ENCODE results near the gene ADAM12. TPM values are rescaled to one million over a fixed set of nuclear protein-coding genes. Genes with fewer than 3 reads are reported as not detected.

Gene ADAM12
- total RNA-seq, 1 donor from 2014 or later: 3.7 TPM

DNA sequence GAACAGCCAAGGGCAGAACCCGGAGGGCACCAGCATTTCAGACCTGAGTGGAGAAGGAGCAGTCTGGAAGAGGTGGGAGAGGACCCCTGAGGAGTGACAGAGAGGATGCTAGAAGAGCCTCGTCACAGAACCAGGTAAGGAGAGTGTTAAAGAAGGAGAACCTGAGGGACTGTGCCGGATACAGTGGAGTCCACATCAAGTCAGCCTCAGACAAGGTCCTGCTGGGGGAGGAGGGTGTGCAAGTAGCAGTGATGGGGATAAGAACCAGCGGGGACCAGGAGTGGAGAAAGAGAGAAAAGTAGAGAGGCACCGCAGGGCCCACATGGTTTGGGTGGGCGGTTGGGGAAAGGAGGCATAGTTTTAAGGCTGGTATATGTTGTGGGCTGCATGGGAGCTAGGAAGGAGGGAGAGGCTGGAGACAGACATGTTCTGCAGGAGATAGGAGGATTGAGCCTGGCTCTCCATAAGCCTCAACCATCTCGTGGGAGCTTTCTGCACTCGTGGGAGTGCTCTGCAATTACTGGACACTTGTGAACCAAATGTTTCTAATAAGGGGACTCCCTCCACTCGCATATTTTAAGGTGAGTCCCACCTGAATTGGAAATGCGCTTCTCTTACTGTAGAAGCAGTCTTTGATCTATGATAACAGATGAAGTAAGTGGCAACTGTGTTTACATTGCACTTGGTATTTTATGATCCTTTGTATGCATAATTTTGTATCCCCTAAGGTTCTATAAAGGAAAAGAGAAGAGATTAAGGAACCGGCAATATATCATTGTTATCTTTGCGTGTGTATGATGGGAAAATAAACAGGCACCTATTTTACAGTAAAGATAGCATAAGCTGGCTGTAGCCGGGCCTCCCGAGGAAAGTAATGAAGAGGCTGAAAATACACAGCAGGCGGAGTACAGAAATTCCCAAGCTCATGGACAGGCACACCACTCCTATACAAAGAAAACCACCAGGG, 154.8 kb downstream of the ADAM12 start:
- DNase-seq (ENCODE audit: extremely low spot score in 2 of 2): no peak
- intact Hi-C loops (cut with DNase I): no loop called here
- no peak for TF ChIP-seq POLR2A (IDR thresholded peaks at IDR 0.05)
- no peak for TF ChIP-seq POLR2AphosphoS5 (IDR thresholded peaks at IDR 0.05; ENCODE audit: insufficient read depth in 1 of 2, low read depth in 1 of 2)
- TF ChIP-seq, protein P1, sequence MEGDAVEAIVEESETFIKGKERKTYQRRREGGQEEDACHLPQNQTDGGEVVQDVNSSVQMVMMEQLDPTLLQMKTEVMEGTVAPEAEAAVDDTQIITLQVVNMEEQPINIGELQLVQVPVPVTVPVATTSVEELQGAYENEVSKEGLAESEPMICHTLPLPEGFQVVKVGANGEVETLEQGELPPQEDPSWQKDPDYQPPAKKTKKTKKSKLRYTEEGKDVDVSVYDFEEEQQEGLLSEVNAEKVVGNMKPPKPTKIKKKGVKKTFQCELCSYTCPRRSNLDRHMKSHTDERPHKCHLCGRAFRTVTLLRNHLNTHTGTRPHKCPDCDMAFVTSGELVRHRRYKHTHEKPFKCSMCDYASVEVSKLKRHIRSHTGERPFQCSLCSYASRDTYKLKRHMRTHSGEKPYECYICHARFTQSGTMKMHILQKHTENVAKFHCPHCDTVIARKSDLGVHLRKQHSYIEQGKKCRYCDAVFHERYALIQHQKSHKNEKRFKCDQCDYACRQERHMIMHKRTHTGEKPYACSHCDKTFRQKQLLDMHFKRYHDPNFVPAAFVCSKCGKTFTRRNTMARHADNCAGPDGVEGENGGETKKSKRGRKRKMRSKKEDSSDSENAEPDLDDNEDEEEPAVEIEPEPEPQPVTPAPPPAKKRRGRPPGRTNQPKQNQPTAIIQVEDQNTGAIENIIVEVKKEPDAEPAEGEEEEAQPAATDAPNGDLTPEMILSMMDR (IDR thresholded peaks at IDR 0.05): no peak
- no peak overlapping the region for H3K4me3 ChIP-seq
- no peaks in the 10 kb centered on the region for H3K9me3 ChIP-seq
- no peaks in the 10 kb centered on the region for H3K27me3 ChIP-seq
- H3K4me1 ChIP-seq: no peaks in the 10 kb centered on the region
- no peak overlapping the region for H3K27ac ChIP-seq
- no peaks in the 10 kb centered on the region for H3K36me3 ChIP-seq

DNA sequence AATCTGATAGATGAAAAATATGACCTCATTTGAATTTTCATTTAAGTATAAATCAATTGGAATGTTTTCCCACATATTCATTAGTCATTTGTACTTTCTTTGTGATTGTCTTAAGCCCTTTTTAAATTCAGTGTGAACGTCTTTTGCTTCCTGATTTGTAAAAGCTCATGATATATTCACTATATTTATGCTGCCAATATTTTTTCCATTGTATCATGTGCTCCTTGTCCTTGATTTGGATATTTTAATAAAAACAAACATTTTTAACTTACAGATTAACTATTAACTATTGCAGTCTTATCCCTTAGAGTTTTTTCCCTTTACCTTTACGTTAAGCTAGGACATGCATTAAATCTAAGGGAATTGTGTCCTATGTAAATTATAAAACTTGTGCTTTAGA, 157.7 kb downstream of the ADAM12 start:
- no peaks in the 10 kb centered on the region for H3K36me3 ChIP-seq
- no peak for TF ChIP-seq POLR2AphosphoS5 (IDR thresholded peaks at IDR 0.05; ENCODE audit: insufficient read depth in 1 of 2, low read depth in 1 of 2)
- TF ChIP-seq, protein P1 (IDR thresholded peaks at IDR 0.05): no peak
- no peak for TF ChIP-seq POLR2A (IDR thresholded peaks at IDR 0.05)
- no peak overlapping the region for H3K4me3 ChIP-seq
- H3K27me3 ChIP-seq: no peaks in the 10 kb centered on the region
- intact Hi-C loops (cut with DNase I): no loop called here
- no peak for DNase-seq (ENCODE audit: extremely low spot score in 2 of 2)
- H3K27ac ChIP-seq: no peak overlapping the region
- no peaks in the 10 kb centered on the region for H3K4me1 ChIP-seq
- H3K9me3 ChIP-seq: no peaks in the 10 kb centered on the region

DNA sequence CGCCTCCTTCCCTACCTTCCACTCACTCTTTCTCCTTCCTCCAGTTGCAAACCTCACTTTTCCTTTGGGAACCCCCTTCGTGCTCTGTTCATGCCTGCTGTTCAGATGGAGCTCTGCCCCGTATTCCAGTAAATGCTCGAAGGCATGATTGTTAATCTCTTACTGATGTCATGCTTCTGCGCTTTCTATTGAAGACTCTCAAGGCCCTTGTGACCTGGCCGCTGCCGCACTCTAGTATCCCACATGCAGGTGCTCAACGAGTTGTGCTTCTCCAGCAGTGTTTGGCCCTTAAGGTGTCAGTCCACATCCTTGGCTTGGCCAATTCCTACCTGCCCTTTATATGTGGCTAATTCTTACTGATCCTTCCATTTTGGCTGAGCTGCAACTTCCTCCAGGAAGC, 158.6 kb downstream of the ADAM12 start:
- no peak for DNase-seq (ENCODE audit: extremely low spot score in 2 of 2)
- TF ChIP-seq POLR2A (IDR thresholded peaks at IDR 0.05) (no peak), POLR2AphosphoS5 (IDR thresholded peaks at IDR 0.05; ENCODE audit: insufficient read depth in 1 of 2, low read depth in 1 of 2) (no peak)
- TF ChIP-seq, protein P1 (IDR thresholded peaks at IDR 0.05): no peak
- H3K4me1 ChIP-seq: no peaks in the 10 kb centered on the region
- H3K4me3 ChIP-seq: no peak overlapping the region
- intact Hi-C loops (cut with DNase I): no loop called here
- no peak overlapping the region for H3K27ac ChIP-seq
- H3K36me3 ChIP-seq: no peaks in the 10 kb centered on the region
- no peaks in the 10 kb centered on the region for H3K9me3 ChIP-seq
- no peaks in the 10 kb centered on the region for H3K27me3 ChIP-seq

- Histone ChIP-seq H3K27ac (no peak overlapping the region), H3K4me1 (no peaks in the 10 kb centered on the region), H3K36me3 (no peaks in the 10 kb centered on the region), H3K9me3 (no peaks in the 10 kb centered on the region), H3K4me3 (no peak overlapping the region), H3K27me3 (no peaks in the 10 kb centered on the region)
- TF ChIP-seq POLR2AphosphoS5 (IDR thresholded peaks at IDR 0.05; ENCODE audit: insufficient read depth in 1 of 2, low read depth in 1 of 2) (no peak), POLR2A (IDR thresholded peaks at IDR 0.05) (no peak)
- TF ChIP-seq, protein P1 (IDR thresholded peaks at IDR 0.05): no peak
- intact Hi-C loops (cut with DNase I): no loop called here
- DNase-seq (ENCODE audit: extremely low spot score in 2 of 2): no peak
Observed at GRCh38 chr10:126227762-126228134, 160.5 kb downstream of the ADAM12 start.
